HepG2 (cell line): ENCODE measurements around the gene PRRT2. TPM values are rescaled to one million over a fixed set of nuclear protein-coding genes. Genes with fewer than 3 reads are reported as not detected.

ENCODE experiments used
- ARID5B ChIP-seq: IDR thresholded peaks from 2 replicates; pipeline ENCODE4 v1.4.0; 2020; ENCODE audit warnings: mild to moderate bottlenecking, missing genetic modification reagents
- HIC2 ChIP-seq: sonication (generic); formaldehyde crosslinking; IDR thresholded peaks from 2 replicates; pipeline ENCODE4 v1.9.0; 2022; ENCODE audit warnings: low read depth, missing genetic modification reagents
- MXD3 ChIP-seq: IDR thresholded peaks from 2 replicates; pipeline ENCODE4 v1.6.1; 2016; ENCODE audit warnings: mild to moderate bottlenecking, missing biosample characterization, missing genetic modification reagents
- NR3C1 ChIP-seq: sonication (generic); formaldehyde crosslinking; IDR thresholded peaks from 2 replicates; pipeline ENCODE4 v1.4.0; 2020; ENCODE audit warnings: missing genetic modification reagents
- PLSCR1 ChIP-seq: sonication (generic); formaldehyde crosslinking; IDR thresholded peaks from 2 replicates; pipeline ENCODE4 v1.5.0; 2020; ENCODE audit warnings: missing genetic modification reagents, mild to moderate bottlenecking, borderline replicate concordance
- PRDM4 ChIP-seq: sonication (generic); formaldehyde crosslinking; IDR thresholded peaks from 2 replicates; pipeline ENCODE4 v1.9.0; 2021; ENCODE audit warnings: missing genetic modification reagents, borderline replicate concordance
- RAD21 ChIP-seq: fragments of 450-650 bp; formaldehyde crosslinking; IDR thresholded peaks from 2 replicates; pipeline ENCODE4 v1.5.0; 2020; ENCODE audit warnings: mild to moderate bottlenecking
- TAF1 ChIP-seq: sonication (generic); formaldehyde crosslinking; IDR thresholded peaks from 2 replicates; pipeline ENCODE4 v1.4.0; 2020; ENCODE audit warnings: missing genetic modification reagents
- TBL1XR1 ChIP-seq: fragments of 150-350 bp; IDR thresholded peaks from 2 replicates; pipeline ENCODE4 v1.6.1; 2014; ENCODE audit warnings: borderline replicate concordance, low read length; ENCODE audit not compliant: partially characterized antibody
- ZBTB1 ChIP-seq: sonication (generic); formaldehyde crosslinking; IDR thresholded peaks from 2 replicates; pipeline ENCODE4 v1.4.0; 2020; ENCODE audit warnings: missing genetic modification reagents, borderline replicate concordance
- ZBTB14 ChIP-seq: sonication (generic); formaldehyde crosslinking; IDR thresholded peaks from 2 replicates; pipeline ENCODE4 v1.4.0; 2020; ENCODE audit warnings: missing genetic modification reagents
- ZNF10 ChIP-seq: sonication (generic); formaldehyde crosslinking; IDR thresholded peaks from 2 replicates; pipeline ENCODE4 v1.4.0; 2020; ENCODE audit warnings: mild to moderate bottlenecking, low read depth, missing genetic modification reagents, borderline replicate concordance
- ZNF205 ChIP-seq: IDR thresholded peaks from 2 replicates; pipeline ENCODE4 v1.6.1; 2018; ENCODE audit warnings: missing biosample characterization, missing genetic modification reagents
- ZNF484 ChIP-seq: sonication (generic); formaldehyde crosslinking; IDR thresholded peaks from 2 replicates; pipeline ENCODE4 v1.5.1; 2020; ENCODE audit warnings: mild to moderate bottlenecking, low read depth, missing genetic modification reagents, borderline replicate concordance
- ZNF546 ChIP-seq: sonication (generic); formaldehyde crosslinking; conservative IDR thresholded peaks from 2 replicates; pipeline ENCODE4 v1.8.1; 2023; ENCODE audit warnings: mild to moderate bottlenecking, missing genetic modification reagents
- ZNF83 ChIP-seq: sonication (generic); formaldehyde crosslinking; IDR thresholded peaks from 2 replicates; pipeline ENCODE4 v1.4.0; 2020; ENCODE audit warnings: missing genetic modification reagents, mild to moderate bottlenecking, borderline replicate concordance
- ZNF841 ChIP-seq: sonication (generic); formaldehyde crosslinking; IDR thresholded peaks from 2 replicates; pipeline ENCODE4 v1.8.1; 2023; ENCODE audit warnings: missing genetic modification reagents, borderline replicate concordance
- polyA plus RNA-seq, 8 experiments: library from polyadenylated mRNA; depleted of rRNA in 3 of 8; stranded (reverse) in 7 of 8; unstranded in 1 of 8; fragments of >200 nt; fragmentation: Illumina TruSeq in 4 of 8; extraction: Trizol in 4 of 8; gene quantifications; 2 replicates each; pipeline versions ENCODE4 v1.2.1 to v1.2.3, GENCODE V29; 2011 to 2016; ENCODE audit warnings: low read depth in 4 of 8, missing spikeins in 1 of 8, mixed read lengths in 1 of 8; ENCODE audit not compliant: insufficient read depth in 1 of 8
- total RNA-seq, 5 experiments: library from RNA; depleted of rRNA; stranded (reverse); fragments of >200 nt; fragmentation: Illumina TruSeq; extraction: Trizol; gene quantifications; 2 replicates each; pipeline ENCODE4 v1.2.3, GENCODE V29; 2016; ENCODE audit warnings: low read depth in 1 of 5

The PRRT2 gene
- total and polyA plus RNA-seq, 2 of the 13 experiments (the other 11 are each of a cell fraction or from before 2014, with no cell fraction given), result 0.51 to 1.1 TPM

- peak; percentile 18; the same call in 1 of the 2 replicates for TF ChIP-seq PRDM4 (CRISPR knock-in tag)
- peak; percentile 83 for TF ChIP-seq TAF1 (CRISPR knock-in tag)
- TF ChIP-seq TBL1XR1, result no peak
- peak; percentile 94; the same call in 1 of the 2 replicates for TF ChIP-seq ZNF841 (CRISPR knock-in tag)
- peak; percentile 66; the same call in 1 of the 2 replicates for TF ChIP-seq ZNF205
- TF ChIP-seq ZBTB1 (CRISPR knock-in tag), result no peak
- TF ChIP-seq PLSCR1 (CRISPR knock-in tag), result no peak; the same call in 1 of the 2 replicates
- TF ChIP-seq ZNF83 (CRISPR knock-in tag), result peak; percentile 97
- no peak for TF ChIP-seq NR3C1
- TF ChIP-seq RAD21, result peak; percentile 87
- TF ChIP-seq HIC2 (CRISPR knock-in tag), result peak; percentile 94
- no peak for TF ChIP-seq ZNF10
- peak; percentile 94; the same call in 1 of the 2 replicates for TF ChIP-seq ZNF484 (CRISPR knock-in tag)
- peak; percentile 99 for TF ChIP-seq MXD3 (CRISPR knock-in tag)
- peak; percentile 59 for TF ChIP-seq ARID5B (CRISPR knock-in tag)
- peak; percentile 84 for TF ChIP-seq ZBTB14 (CRISPR knock-in tag)
- peak; percentile 98 for TF ChIP-seq ZNF546 (CRISPR knock-in tag)
These were observed 4.4 kb upstream of the PRRT2 start (continued) for GRCh38 chr16:29807426-29808218.
